Ramos (cell line): Measurements from ENCODE around the gene HTRA3.

Experiments
- in situ Hi-C: fragments of 300-500 bp; cut with MboI; formaldehyde crosslinking; loops from one replicate; pipeline ENCODE4 v1.14.3; 2022; ENCODE audit warnings: low sequenced_read_pairs; ENCODE audit not compliant: unreplicated experiment

The HTRA3 gene

GRCh38 chr4:8305851-8306471 lies 36.4 kb downstream of the HTRA3 start:
- in situ Hi-C loops: no loop called here

- in situ Hi-C loops: no loop called here
Measured at GRCh38 chr4:8306511-8307021, 37.0 kb downstream of the HTRA3 start.

- in situ Hi-C loops: no loop called here
Measured at GRCh38 chr4:8307121-8307520, 37.6 kb downstream of the HTRA3 start.

GRCh38 chr4:8307714-8308113 lies 38.2 kb downstream of the HTRA3 start:
- in situ Hi-C loops: no loop called here

GRCh38 chr4:8308144-8308543 lies 38.6 kb downstream of the HTRA3 start:
- in situ Hi-C loops: no loop called here

- in situ Hi-C loops: no loop called here
Measured at GRCh38 chr4:8308856-8309771, 39.6 kb downstream of the HTRA3 start.

- in situ Hi-C loops: no loop called here
Measured at GRCh38 chr4:8310306-8310705, 40.8 kb downstream of the HTRA3 start.

- in situ Hi-C loops: no loop called here
Measured at GRCh38 chr4:8311101-8312068, 41.8 kb downstream of the HTRA3 start.

GRCh38 chr4:8312069-8312445 lies 42.5 kb downstream of the HTRA3 start:
- in situ Hi-C loops: no loop called here

- in situ Hi-C loops: no loop called here
Measured at GRCh38 chr4:8312976-8313375, 43.4 kb downstream of the HTRA3 start.

GRCh38 chr4:8314691-8315255 lies 45.2 kb downstream of the HTRA3 start:
- in situ Hi-C loops: no loop called here

- in situ Hi-C loops: no loop called here
Measured at GRCh38 chr4:8315435-8316250, 46.1 kb downstream of the HTRA3 start.

- in situ Hi-C loops: no loop called here
Measured at GRCh38 chr4:8316251-8316771, 46.8 kb downstream of the HTRA3 start.

GRCh38 chr4:8316911-8317351 lies 47.4 kb downstream of the HTRA3 start:
- in situ Hi-C loops: no loop called here

GRCh38 chr4:8317474-8317873 lies 47.9 kb downstream of the HTRA3 start:
- in situ Hi-C loops: no loop called here

- in situ Hi-C loops: no loop called here
Measured at GRCh38 chr4:8318509-8318908, 49.0 kb downstream of the HTRA3 start.

- in situ Hi-C loops: no loop called here
Measured at GRCh38 chr4:8319061-8319460, 49.5 kb downstream of the HTRA3 start.

GRCh38 chr4:8319731-8320385 lies 50.3 kb downstream of the HTRA3 start:
- in situ Hi-C loops: no loop called here
